Parathyroid adenoma (tissue), 2 donors: ENCODE data around the gene PPP1R13B.

Source experiments
- H2AFZ ChIP-seq: fragments of 300-600 bp; sonication (generic); one replicate; pipeline ENCODE4 v1.7.0; 2017; ENCODE audit warnings: antibody characterized with exemption, mild to moderate bottlenecking
- H3K27ac ChIP-seq: fragments of 300-600 bp; sonication (generic); one replicate; pipeline ENCODE4 v1.7.0; 2017
- H3K27me3 ChIP-seq: fragments of 300-600 bp; sonication (generic); one replicate; pipeline ENCODE4 v1.7.0; 2017; ENCODE audit warnings: low read length; ENCODE audit not compliant: control insufficient read depth, insufficient read depth
- H3K36me3 ChIP-seq: fragments of 300-600 bp; sonication (generic); one replicate; pipeline ENCODE4 v1.7.0; 2017; ENCODE audit warnings: low read length; ENCODE audit not compliant: control insufficient read depth, insufficient read depth
- H3K4me1 ChIP-seq: fragments of 300-600 bp; sonication (generic); one replicate; pipeline ENCODE4 v1.7.0; 2017; ENCODE audit warnings: control low read depth
- H3K4me2 ChIP-seq: fragments of 300-600 bp; sonication (generic); one replicate; pipeline ENCODE4 v1.7.0; 2017; ENCODE audit warnings: low read length
- H3K4me3 ChIP-seq: fragments of 300-600 bp; sonication (generic); one replicate; pipeline ENCODE4 v1.7.0; 2017; ENCODE audit warnings: low read depth, low read length
- H3K79me2 ChIP-seq: fragments of 300-600 bp; sonication (generic); one replicate; pipeline ENCODE4 v1.7.0; 2017; ENCODE audit warnings: control low read depth
- H3K9ac ChIP-seq: fragments of 300-600 bp; sonication (generic); one replicate; pipeline ENCODE4 v1.7.0; 2017; ENCODE audit warnings: mild to moderate bottlenecking
- H3K9me3 ChIP-seq: fragments of 300-600 bp; sonication (generic); one replicate; pipeline ENCODE4 v1.7.0; 2017; ENCODE audit warnings: low read length; ENCODE audit not compliant: control insufficient read depth
- TF ChIP-seq, protein P1 (sequence below): fragments of 300-600 bp; sonication (generic); IDR thresholded peaks from one replicate; pipeline ENCODE4 v1.7.0; 2017; ENCODE audit warnings: antibody characterized with exemption, mild to moderate bottlenecking
- donor health status: primary hyperparathyroidism.

Gene PPP1R13B

DNA sequence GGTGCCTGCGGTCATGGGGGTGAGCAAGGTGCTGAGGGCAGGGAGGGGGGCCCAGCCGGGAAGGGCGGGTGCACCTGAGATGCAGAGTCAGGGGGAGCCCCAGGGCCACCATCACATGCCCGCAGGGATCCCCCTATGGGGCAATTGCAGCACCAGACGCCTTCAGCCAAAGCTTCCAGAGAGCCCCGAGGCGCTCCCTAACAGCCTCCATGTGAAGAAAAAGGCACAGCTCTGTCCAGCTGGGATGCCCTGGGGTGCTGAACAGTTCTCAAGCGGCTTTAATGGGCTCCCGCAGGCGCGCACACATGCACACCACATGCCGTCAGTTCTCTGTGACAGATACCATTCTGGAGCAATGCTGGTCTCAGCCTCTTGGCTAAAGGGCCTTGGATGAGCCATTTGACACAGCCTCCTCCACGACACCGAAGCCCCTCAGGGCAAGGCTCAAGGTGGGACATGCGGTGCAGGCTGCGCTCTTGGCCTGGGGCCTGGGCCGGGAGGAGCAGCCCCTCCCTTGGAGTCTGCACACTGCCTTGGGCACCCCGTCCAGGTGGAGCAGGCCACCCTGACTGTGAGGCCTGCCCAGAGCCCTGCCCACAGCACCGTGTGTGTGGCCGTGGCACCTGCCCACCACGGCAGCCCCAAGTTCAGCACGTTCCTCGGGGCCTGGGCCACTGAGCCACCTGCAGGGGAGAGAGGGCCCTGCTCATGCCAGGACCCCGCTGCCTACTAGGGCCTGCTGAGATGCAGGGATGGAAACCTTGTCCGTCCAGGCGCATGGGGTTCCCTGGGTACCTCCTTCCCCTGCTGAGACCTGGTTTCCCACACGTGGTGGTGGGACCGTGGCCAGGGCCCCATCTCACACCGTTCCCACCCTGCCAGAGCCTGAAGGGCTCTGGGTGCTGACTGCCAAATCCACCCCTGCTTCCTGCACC, 139.8 kb downstream of the PPP1R13B start:
- Histone ChIP-seq H3K36me3 (no peaks in the 10 kb centered on the region), H3K27ac (no peak overlapping the region), H3K9ac (no peak overlapping the region), H3K4me3 (no peak overlapping the region), H3K9me3 (no peaks in the 10 kb centered on the region), H3K4me2 (no peak overlapping the region), H2AFZ (no peak overlapping the region), H3K79me2 (no peaks in the 10 kb centered on the region), H3K4me1 (no peaks in the 10 kb centered on the region), H3K27me3 (no peaks in the 10 kb centered on the region)
- TF ChIP-seq, protein P1, sequence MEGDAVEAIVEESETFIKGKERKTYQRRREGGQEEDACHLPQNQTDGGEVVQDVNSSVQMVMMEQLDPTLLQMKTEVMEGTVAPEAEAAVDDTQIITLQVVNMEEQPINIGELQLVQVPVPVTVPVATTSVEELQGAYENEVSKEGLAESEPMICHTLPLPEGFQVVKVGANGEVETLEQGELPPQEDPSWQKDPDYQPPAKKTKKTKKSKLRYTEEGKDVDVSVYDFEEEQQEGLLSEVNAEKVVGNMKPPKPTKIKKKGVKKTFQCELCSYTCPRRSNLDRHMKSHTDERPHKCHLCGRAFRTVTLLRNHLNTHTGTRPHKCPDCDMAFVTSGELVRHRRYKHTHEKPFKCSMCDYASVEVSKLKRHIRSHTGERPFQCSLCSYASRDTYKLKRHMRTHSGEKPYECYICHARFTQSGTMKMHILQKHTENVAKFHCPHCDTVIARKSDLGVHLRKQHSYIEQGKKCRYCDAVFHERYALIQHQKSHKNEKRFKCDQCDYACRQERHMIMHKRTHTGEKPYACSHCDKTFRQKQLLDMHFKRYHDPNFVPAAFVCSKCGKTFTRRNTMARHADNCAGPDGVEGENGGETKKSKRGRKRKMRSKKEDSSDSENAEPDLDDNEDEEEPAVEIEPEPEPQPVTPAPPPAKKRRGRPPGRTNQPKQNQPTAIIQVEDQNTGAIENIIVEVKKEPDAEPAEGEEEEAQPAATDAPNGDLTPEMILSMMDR: no peak

DNA sequence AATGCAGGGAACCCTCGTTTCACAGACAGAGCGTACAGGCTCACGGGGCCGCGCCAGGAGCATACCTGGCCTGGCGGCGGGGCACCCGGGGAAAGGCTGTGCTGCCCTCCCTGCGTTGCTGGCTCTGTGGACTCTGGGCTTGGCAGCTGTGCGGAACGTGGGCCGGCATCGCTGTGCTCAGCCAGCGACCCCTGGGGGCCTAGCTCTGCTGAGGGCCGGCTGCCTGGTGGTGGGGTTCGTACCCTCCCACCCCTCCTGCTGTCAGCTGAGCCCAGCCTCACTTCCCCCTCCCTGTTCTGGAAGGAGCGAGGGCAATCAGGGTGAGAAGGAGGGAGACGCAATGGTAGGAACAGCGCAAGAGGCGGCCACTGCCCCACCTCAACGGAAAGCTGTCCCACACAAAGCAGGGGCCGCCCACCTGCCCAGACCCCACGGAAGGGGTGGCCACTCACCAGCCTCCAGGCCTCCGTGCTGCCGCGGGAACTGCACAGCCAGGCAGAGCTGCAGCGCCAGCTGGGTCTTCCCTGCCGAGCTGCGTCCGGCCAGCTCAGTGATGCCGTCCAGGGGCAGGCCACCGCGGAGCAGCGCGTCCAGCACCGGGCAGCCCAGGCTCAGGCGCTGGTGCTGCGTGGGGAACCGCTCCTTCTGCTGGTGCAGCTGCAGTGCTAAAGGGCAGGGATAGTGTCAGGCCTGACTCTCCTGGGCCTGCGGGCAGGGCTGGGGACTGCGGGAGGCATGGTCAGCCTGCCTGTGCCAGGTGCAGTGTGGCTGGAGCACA, 140.6 kb downstream of the PPP1R13B start:
- Histone ChIP-seq H3K4me3 (no peak overlapping the region), H3K36me3 (no peaks in the 10 kb centered on the region), H3K9me3 (no peaks in the 10 kb centered on the region), H2AFZ (no peak overlapping the region), H3K27me3 (no peaks in the 10 kb centered on the region), H3K4me2 (no peak overlapping the region), H3K79me2 (no peaks in the 10 kb centered on the region), H3K27ac (no peak overlapping the region), H3K4me1 (no peaks in the 10 kb centered on the region), H3K9ac (no peak overlapping the region)
- TF ChIP-seq, protein P1: no peak

DNA sequence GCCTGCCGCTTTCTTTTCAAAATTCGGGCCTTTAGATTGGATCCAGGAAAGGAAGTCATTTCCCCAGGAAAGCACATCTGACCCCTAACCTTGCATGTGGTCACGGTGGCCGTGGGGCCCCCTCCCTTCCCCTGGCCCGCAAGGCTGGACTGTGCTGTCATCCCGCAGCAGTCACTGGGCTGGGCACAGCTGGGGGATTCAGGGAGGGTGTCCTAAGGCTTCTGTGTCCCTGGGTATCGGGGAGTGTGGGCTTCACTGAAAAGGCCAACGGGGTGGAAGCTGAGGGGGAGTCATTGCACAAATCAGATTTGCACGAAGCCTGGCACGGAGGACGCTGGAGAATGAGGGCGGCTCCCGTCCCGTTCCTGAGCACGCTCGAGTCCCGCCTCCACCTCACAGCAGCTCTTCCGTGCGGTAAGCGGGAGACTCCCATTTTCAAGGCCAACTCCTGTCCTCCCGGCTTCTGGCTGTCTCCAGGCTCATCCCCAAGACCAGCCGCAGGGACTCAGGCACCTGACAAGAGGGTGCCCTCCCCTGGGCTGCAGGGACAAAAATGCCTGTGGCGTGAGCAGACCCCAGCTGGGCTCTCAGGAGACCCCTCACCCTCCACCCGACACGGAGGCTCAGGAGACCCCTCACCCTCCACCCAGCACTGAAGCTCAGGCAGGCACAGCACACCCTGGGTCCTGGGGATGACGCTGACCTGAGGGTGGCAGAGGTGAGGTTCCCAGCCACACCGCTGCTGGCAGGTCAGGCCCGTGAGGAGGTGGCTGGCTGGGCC, 141.7 kb downstream of the PPP1R13B start:
- Histone ChIP-seq H3K36me3 (no peaks in the 10 kb centered on the region), H3K27ac (no peak overlapping the region), H3K4me3 (no peak overlapping the region), H3K4me2 (no peak overlapping the region), H3K79me2 (no peaks in the 10 kb centered on the region), H3K9me3 (no peaks in the 10 kb centered on the region), H2AFZ (no peak overlapping the region), H3K4me1 (no peaks in the 10 kb centered on the region), H3K27me3 (no peaks in the 10 kb centered on the region), H3K9ac (no peak overlapping the region)
- TF ChIP-seq, protein P1: no peak

DNA sequence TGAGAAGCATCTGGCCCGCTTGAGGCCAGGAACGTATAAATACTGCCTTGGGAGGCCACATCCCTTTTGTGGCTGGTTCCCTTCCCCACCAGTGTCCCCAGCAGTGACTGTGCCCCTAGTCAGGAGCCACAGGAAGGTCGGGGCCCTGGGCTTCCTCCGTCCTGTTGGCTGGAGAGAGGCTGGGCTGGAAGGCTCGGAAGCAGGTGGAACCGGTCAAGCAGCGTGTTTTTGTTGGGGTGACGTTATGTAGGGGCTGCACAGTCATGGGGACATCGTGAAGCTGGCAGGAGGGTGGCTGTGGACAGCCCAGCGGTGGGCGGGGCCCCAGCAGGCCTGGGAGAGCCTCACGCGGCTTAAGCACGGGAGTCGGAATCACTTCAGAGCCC, 142.3 kb downstream of the PPP1R13B start:
- Histone ChIP-seq H3K36me3 (no peaks in the 10 kb centered on the region), H3K4me3 (no peak overlapping the region)

More for the DNA sequence above, 142.3 kb downstream of the PPP1R13B start:
- Histone ChIP-seq H2AFZ (no peak overlapping the region), H3K4me1 (no peaks in the 10 kb centered on the region), H3K27ac (no peak overlapping the region), H3K79me2 (no peaks in the 10 kb centered on the region), H3K9me3 (no peaks in the 10 kb centered on the region), H3K4me2 (no peak overlapping the region), H3K27me3 (no peaks in the 10 kb centered on the region), H3K9ac (no peak overlapping the region)
- TF ChIP-seq, protein P1: no peak
